CD4-positive, CD25-positive, alpha-beta regulatory T cell (primary cell): Measurements from ENCODE around the gene NLN. TPM values are rescaled to one million over a fixed set of nuclear protein-coding genes. Genes with fewer than 3 reads are reported as not detected.
"Not testable (repeated sequence)": the region's sequence is repeated elsewhere in the genome, so short reads cannot be mapped to it uniquely, and the experiment has no call there.

Experiments used
- ATAC-seq, 2 donors: fragments of 150-1000 bp; cut with Tn5 transposase; one replicate each; pipeline ENCODE4 v1.10.0; 2021; ENCODE audit warnings: low read depth in 2 of 2, moderate number of reproducible peaks in 2 of 2, moderate library complexity in 1 of 2
- DNase-seq, 3 donors: peaks; one replicate each; pipeline versions ENCODE4 v3.0.0 to v3.0.0-alpha.2; 2012 to 2022; ENCODE audit warnings: mixed read lengths in 1 of 3
- H3K27ac ChIP-seq: one replicate; pipeline ENCODE4 v1.7.0; 2013; ENCODE audit warnings: mild to moderate bottlenecking, low read length; ENCODE audit not compliant: insufficient read depth, poor library complexity, severe bottlenecking
- H3K27me3 ChIP-seq: one replicate; pipeline ENCODE4 v1.7.0; 2013; ENCODE audit warnings: low read length; ENCODE audit not compliant: control insufficient read depth, insufficient read depth
- H3K36me3 ChIP-seq: one replicate; pipeline ENCODE4 v1.7.0; 2013; ENCODE audit warnings: mild to moderate bottlenecking, low read length, moderate library complexity; ENCODE audit not compliant: control insufficient read depth, insufficient read depth
- H3K4me1 ChIP-seq: 2 replicates; pipeline ENCODE4 v1.7.0; 2013; ENCODE audit warnings: mild to moderate bottlenecking, low read length; ENCODE audit not compliant: insufficient read depth, control insufficient read depth, poor library complexity, severe bottlenecking
- H3K4me3 ChIP-seq: one replicate; pipeline ENCODE4 v1.7.0; 2013; ENCODE audit warnings: low read depth, mild to moderate bottlenecking, low read length, moderate library complexity
- H3K9me3 ChIP-seq, 2 experiments: 1 replicate in 1 of 2; 2 replicates in 1 of 2; pipeline ENCODE4 v1.7.0; 2013; ENCODE audit warnings: low read length in 2 of 2, mild to moderate bottlenecking in 1 of 2, moderate library complexity in 1 of 2; ENCODE audit not compliant: control insufficient read depth in 2 of 2
- H3K27ac Mint-ChIP-seq, 3 donors: one replicate each; pipeline ENCODE4 v1.8.0; 2020 to 2022; ENCODE audit warnings: mild to moderate bottlenecking in 3 of 3, mixed read lengths in 3 of 3, moderate library complexity in 2 of 3
- H3K27me3 Mint-ChIP-seq: one replicate; pipeline ENCODE4 v1.8.0; 2022; ENCODE audit warnings: mild to moderate bottlenecking, mixed read lengths
- H3K36me3 Mint-ChIP-seq: one replicate; pipeline ENCODE4 v1.8.0; 2020; ENCODE audit warnings: mixed read lengths
- H3K4me1 Mint-ChIP-seq, 4 donors: one replicate each; pipeline ENCODE4 v1.8.0; 2020 to 2022; ENCODE audit warnings: mixed read lengths in 4 of 4, mild to moderate bottlenecking in 1 of 4
- H3K4me3 Mint-ChIP-seq, 4 donors: one replicate each; pipeline ENCODE4 v1.8.0; 2020 to 2022; ENCODE audit warnings: mild to moderate bottlenecking in 4 of 4, mixed read lengths in 4 of 4, moderate library complexity in 3 of 4
- H3K9me3 Mint-ChIP-seq, 7 donors: one replicate each; pipeline ENCODE4 v1.8.0; 2020 to 2022; ENCODE audit warnings: mixed read lengths in 7 of 7, mild to moderate bottlenecking in 3 of 7, moderate library complexity in 2 of 7
- polyA plus RNA-seq, 4 donors: library from polyadenylated mRNA; unstranded; fragments of 300-500 nt; fragmentation: Illumina TruSeq; gene quantifications; one replicate each; pipeline ENCODE4 v1.2.3, GENCODE V29; 2021
- total RNA-seq: library from RNA; stranded (reverse); gene quantifications from one replicate; pipeline ENCODE4 v1.2.3, GENCODE V29; 2022

The NLN gene
- total and polyA plus RNA-seq, 5 donors from 2014 or later = 0.65 to 2.0 (median 1.7) TPM

DNA sequence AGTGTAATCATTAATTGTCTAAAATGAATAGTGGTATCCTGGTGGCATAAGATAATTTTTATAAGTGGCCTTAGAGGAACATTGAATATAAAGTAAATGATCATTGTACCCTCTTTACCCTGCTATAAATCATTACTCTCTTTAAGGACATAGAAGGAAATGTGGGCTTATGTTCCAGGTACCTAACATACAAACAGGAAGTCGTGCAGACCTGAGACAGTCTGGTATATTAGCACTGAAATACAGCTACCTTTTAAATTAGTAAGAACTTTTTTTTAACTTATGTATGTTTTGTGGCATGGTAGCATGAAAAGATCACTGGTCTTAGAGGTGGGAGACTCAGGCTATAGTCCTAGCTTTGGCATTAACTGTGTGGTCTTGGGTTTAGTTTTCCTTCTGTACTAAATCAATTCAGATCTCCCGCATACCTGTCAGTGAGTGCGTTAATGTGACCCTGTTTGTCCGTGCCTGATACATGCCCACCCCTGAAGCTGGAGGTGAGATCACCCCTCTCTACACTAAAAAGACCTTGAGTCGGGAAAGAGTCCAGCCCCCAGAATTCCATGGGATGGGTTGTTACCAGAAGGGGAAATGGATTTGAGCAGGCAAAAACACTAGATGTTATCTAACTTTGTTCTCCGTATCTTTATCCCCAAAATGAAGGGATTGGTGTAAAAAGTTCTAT is 145.0 kb downstream of the NLN start:
- peak overlapping the region; percentile 66 for H3K4me3 ChIP-seq

DNA sequence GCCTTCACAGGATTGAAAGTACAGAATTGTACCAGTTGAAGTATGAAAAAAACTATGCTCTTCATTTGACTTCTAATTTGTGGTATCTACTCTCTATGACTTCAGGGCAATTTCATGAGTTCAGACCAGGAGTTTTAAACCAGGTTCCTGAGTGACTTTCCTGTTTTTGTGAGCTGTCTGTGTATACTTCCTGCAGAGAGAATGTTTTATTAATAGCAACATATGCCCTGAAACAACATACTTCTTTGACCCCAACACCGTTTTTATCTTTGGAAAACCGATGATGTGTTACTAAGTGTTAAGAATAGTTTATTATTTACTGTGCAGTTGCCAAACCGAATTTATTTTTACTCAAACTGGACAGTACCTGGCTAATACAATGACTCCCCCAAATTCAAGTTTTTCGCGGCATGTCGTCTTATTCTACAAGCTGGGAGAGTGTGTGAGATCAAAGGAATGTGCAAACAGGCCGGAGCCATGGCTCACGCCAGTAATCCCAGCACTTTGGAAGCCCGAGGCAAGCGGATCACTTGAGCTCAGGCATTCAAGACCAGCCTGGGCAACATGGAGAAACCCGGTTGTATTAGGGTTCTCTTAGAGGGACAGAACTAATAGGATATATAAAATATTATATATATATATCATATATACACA is 145.7 kb downstream of the NLN start:
- H3K27ac Mint-ChIP-seq = peak overlapping the region; percentile 86 to 92 (median 87)
- H3K27me3 Mint-ChIP-seq = no peaks in the 10 kb centered on the region
- Histone ChIP-seq H3K27ac (no peak overlapping the region), H3K27me3 (no peaks in the 10 kb centered on the region), H3K4me1 (peaks cover 17% of the 10 kb centered on the region), H3K36me3 (no peaks in the 10 kb centered on the region), H3K4me3 (peak overlapping the region; percentile 66), H3K9me3 (no peaks in the 10 kb centered on the region)
- ATAC-seq (peak; percentile 10 to 24), DNase-seq (peak in 1 of 3 donors; percentile 7)
- H3K4me1 Mint-ChIP-seq = peaks cover 12 to 27% (median 17%) of the 10 kb centered on the region in 4 donors
- H3K9me3 Mint-ChIP-seq = peaks cover 0 to 5% (median 1%) of the 10 kb centered on the region in 7 donors
- H3K4me3 Mint-ChIP-seq = peak overlapping the region; percentile 10 to 71 (median 49)
- H3K36me3 Mint-ChIP-seq = no peaks in the 10 kb centered on the region

More for the DNA sequence above, 145.0 kb downstream of the NLN start:
- H3K4me1 ChIP-seq = peaks cover 17% of the 10 kb centered on the region
- H3K9me3 ChIP-seq = no peaks in the 10 kb centered on the region
- H3K27me3 ChIP-seq = no peaks in the 10 kb centered on the region
- H3K27ac ChIP-seq = peak overlapping the region; percentile 24
- Mint-ChIP-seq H3K9me3 (peaks cover 0 to 5% (median 1%) of the 10 kb centered on the region in 7 donors), H3K27ac (peak overlapping the region; percentile 86 to 92 (median 87)), H3K36me3 (no peaks in the 10 kb centered on the region), H3K4me3 (peak overlapping the region; percentile 10 to 71 (median 49)), H3K4me1 (peaks cover 12 to 30% (median 17%) of the 10 kb centered on the region in 4 donors), H3K27me3 (no peaks in the 10 kb centered on the region)
- DNase-seq (peak in 2 of 3 donors; percentile 29 to 66), ATAC-seq (peak; percentile 93 to 94)
- H3K36me3 ChIP-seq = no peaks in the 10 kb centered on the region

DNA sequence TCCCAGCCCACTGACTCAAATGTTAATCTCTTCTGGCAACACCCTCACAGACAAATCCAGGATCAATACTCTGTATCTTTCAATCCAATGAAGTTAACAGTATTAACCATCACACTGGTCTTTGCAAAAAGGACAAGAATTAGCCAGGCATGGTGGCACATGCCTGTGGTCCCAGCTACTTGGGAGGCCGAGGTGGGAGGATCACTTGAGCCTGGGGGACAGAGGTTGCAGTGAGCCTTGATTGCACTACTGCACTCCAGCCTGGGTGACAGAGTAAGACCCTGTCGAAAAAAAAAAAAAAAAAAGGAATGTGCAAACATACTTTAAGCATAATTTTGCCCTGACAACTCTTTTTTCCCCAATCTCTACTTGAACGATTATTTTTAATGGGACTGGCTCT is 146.5 kb downstream of the NLN start:
- ATAC-seq = no peak

DNA sequence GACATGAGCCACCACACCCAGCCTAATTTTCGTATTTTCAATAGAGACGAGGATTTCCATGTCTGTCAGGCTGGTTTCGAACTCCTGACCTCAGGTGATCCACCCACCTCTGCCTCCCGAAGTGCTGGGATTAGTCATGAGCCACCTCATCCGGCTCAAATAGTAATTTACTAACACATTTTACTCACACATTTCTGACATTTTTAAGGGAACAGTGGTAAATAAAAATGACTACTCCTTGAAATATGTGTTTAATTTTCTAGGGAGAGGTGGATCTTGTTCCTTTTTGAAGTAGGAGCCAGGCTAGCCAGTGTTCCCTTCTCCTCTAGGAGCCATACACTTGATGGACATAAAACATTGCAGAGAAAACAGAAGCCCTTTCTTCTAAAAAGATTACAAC is 149.2 kb downstream of the NLN start:
- Mint-ChIP-seq H3K27ac (no peak overlapping the region), H3K27me3 (no peaks in the 10 kb centered on the region), H3K9me3 (peaks cover 0 to 5% (median 1%) of the 10 kb centered on the region in 7 donors), H3K36me3 (no peaks in the 10 kb centered on the region), H3K4me1 (peaks cover 12 to 21% (median 15%) of the 10 kb centered on the region in 4 donors), H3K4me3 (no peak overlapping the region)
- H3K9me3 ChIP-seq = no peaks in the 10 kb centered on the region
- H3K27ac ChIP-seq = no peak overlapping the region
- DNase-seq (no peak), ATAC-seq (no peak)
- H3K27me3 ChIP-seq = no peaks in the 10 kb centered on the region
- no peak overlapping the region for H3K4me3 ChIP-seq
- H3K36me3 ChIP-seq = no peaks in the 10 kb centered on the region
- peaks cover 17% of the 10 kb centered on the region for H3K4me1 ChIP-seq

More for the DNA sequence above, 146.5 kb downstream of the NLN start:
- Histone ChIP-seq H3K27ac (no peak overlapping the region), H3K9me3 (no peaks in the 10 kb centered on the region), H3K36me3 (no peaks in the 10 kb centered on the region), H3K4me1 (peaks cover 17% of the 10 kb centered on the region), H3K4me3 (no peak overlapping the region), H3K27me3 (no peaks in the 10 kb centered on the region)
- no peak for DNase-seq
- peaks cover 0 to 5% (median 1%) of the 10 kb centered on the region in 7 donors for H3K9me3 Mint-ChIP-seq
- peaks cover 12 to 27% (median 17%) of the 10 kb centered on the region in 4 donors for H3K4me1 Mint-ChIP-seq
- no peaks in the 10 kb centered on the region for H3K36me3 Mint-ChIP-seq
- H3K4me3 Mint-ChIP-seq = no peak overlapping the region
- peak overlapping the region in 1 of 3 donors; percentile 39 for H3K27ac Mint-ChIP-seq
- H3K27me3 Mint-ChIP-seq = no peaks in the 10 kb centered on the region

DNA sequence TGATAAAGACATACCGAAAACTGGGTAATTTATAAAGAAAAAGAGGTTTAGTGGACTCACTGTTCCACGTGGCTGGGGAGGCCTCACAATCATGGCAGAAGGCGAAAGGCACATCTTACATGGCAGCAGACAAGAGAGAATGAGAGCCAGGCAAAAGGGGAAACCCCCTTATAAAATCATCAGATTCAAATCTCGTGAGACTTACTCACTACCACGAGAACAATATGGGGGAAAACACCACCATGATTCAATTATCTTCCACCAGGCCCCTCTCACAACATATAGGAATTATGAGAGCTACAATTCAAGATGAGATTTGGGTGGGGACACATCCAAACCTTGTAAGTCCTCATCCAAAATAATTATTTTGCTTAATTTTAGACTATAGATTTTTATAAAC is 149.8 kb downstream of the NLN start:
- not testable (repeated sequence) for H3K36me3 Mint-ChIP-seq

DNA sequence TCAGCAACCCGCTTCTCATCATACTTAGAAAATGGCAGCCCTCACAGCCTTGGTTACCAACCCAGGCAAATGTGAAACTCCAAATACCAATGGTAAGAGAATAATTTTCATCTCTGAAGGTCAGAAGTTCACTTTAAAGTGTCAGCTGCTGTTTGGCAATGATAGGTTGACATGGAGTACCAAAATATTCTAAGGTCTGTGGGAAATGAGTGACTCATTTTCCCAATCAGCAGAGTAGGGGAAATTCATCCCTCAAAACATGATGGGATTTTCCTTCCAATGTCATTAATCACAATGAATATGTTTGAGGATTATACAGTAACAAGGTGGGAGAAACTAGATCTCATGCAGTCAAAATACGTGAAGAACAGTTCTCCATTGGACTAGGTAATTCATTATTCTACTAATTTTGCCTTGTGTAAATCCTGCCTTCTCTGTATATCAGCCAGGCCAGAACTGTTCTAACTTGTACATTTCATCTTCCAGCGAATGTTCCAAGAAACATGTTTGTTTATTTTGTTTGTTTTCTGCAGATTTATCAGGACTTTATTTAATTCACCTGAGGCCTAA is 151.3 kb downstream of the NLN start:
- no peak overlapping the region for H3K4me3 ChIP-seq
- H3K9me3 ChIP-seq = no peaks in the 10 kb centered on the region
- Mint-ChIP-seq H3K27ac (no peak overlapping the region), H3K36me3 (peaks cover under 1% of the 10 kb centered on the region), H3K27me3 (no peaks in the 10 kb centered on the region), H3K4me1 (peaks cover 0 to 2% (median 1%) of the 10 kb centered on the region in 4 donors), H3K4me3 (no peak overlapping the region), H3K9me3 (peaks cover 0 to 10% (median 3%) of the 10 kb centered on the region in 7 donors)
- no peaks in the 10 kb centered on the region for H3K4me1 ChIP-seq
- no peaks in the 10 kb centered on the region for H3K27me3 ChIP-seq
- ATAC-seq (no peak), DNase-seq (no peak)
- no peaks in the 10 kb centered on the region for H3K36me3 ChIP-seq
- no peak overlapping the region for H3K27ac ChIP-seq

More for the DNA sequence above, 149.8 kb downstream of the NLN start:
- DNase-seq, H3K27ac Mint-ChIP-seq, H3K27me3 Mint-ChIP-seq, ATAC-seq, H3K9me3 Mint-ChIP-seq, H3K36me3 ChIP-seq, H3K4me3 Mint-ChIP-seq, H3K27ac ChIP-seq, H3K27me3 ChIP-seq, H3K4me3 ChIP-seq, H3K9me3 ChIP-seq: not testable (repeated sequence)
- H3K4me1 Mint-ChIP-seq = peaks cover 9 to 15% (median 12%) of the 10 kb centered on the region in 4 donors
- peaks cover 11% of the 10 kb centered on the region for H3K4me1 ChIP-seq

DNA sequence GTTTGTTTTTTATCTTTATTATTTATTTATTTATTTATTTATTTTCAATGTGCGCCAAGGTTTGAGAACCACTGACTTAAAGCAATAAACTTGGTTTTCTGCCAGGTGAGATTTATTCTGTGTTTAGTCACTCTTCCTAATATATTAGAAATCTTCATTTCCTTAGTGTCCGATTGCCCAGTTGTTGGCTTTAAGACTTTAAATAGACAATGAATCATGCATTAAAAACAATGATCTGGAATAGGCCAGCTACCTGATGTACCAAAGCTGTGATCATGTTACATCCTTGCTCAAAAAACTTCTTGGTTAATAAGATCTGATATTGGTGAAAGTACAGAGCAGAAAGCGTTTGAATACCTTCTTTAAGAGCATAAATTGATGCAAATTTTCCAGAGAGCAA is 152.2 kb downstream of the NLN start:
- no peaks in the 10 kb centered on the region for H3K4me1 ChIP-seq
- H3K27ac ChIP-seq = no peak overlapping the region
- Mint-ChIP-seq H3K27ac (no peak overlapping the region), H3K9me3 (peaks cover 2 to 10% (median 4%) of the 10 kb centered on the region in 7 donors), H3K36me3 (peaks cover 4% of the 10 kb centered on the region), H3K4me3 (no peak overlapping the region), H3K27me3 (no peaks in the 10 kb centered on the region), H3K4me1 (no peaks in the 10 kb centered on the region)
- no peaks in the 10 kb centered on the region for H3K36me3 ChIP-seq
- DNase-seq (no peak), ATAC-seq (no peak)
- no peak overlapping the region for H3K4me3 ChIP-seq
- no peaks in the 10 kb centered on the region for H3K9me3 ChIP-seq
- H3K27me3 ChIP-seq = no peaks in the 10 kb centered on the region
